Right ventricle myocardium inferior (tissue), 1 donor: ENCODE results near the gene EIF3K. TPM values are rescaled to one million over a fixed set of nuclear protein-coding genes. Genes with fewer than 3 reads are reported as not detected.

Experiments
- total RNA-seq: library from RNA; stranded (reverse); fragmentation: NEBNext Ultra II Directional; extraction: Animal tissue kit (Norgen Biotek cat#: 25700); gene quantifications from one replicate; pipeline ENCODE4 v1.2.1, GENCODE V29; 2021
- donor health status: DM: no; HTN: yes; CAD: no; lungs with severe emphysema.

Gene EIF3K
- total RNA-seq, 1 donor from 2014 or later: 660 TPM

Other genes with a start within 250 kb of the EIF3K start
- 280 TPM for gene PSMD8, start 244.6 kb upstream of the EIF3K start, total RNA-seq
- not detected for gene GGN, start 231.2 kb upstream of the EIF3K start, total RNA-seq
- 0.16 TPM for gene SPRED3, start 230.5 kb upstream of the EIF3K start, total RNA-seq
- gene FAM98C, start 216.1 kb upstream of the EIF3K start, total RNA-seq: 15.1 TPM
- 1.7 TPM for gene RASGRP4, start 193.0 kb upstream of the EIF3K start, total RNA-seq
- 0.81 TPM for gene RYR1, start 185.5 kb upstream of the EIF3K start, total RNA-seq
- gene MAP4K1, start 1.2 kb upstream of the EIF3K start, total RNA-seq: 3.1 TPM
- 145 TPM for gene ACTN4, start 28.5 kb downstream of the EIF3K start, total RNA-seq
- gene CAPN12, start 125.3 kb downstream of the EIF3K start, total RNA-seq: not detected
- not detected for gene LGALS7, start 154.3 kb downstream of the EIF3K start, total RNA-seq
- not detected for gene LGALS7B, start 170.0 kb downstream of the EIF3K start, total RNA-seq
- gene LGALS4, start 193.8 kb downstream of the EIF3K start, total RNA-seq: 0.76 TPM
- gene ECH1, start 212.6 kb downstream of the EIF3K start, total RNA-seq: 1,308 TPM
- gene HNRNPL, start 230.8 kb downstream of the EIF3K start, total RNA-seq: 184 TPM